Iris pigment epithelial cell (primary cell): ENCODE data around the gene TNFRSF6B.

Experiments used
- DNase-seq: peaks from one replicate; pipeline ENCODE4 v3.0.0-alpha.2; 2011; ENCODE audit warnings: low read depth

TNFRSF6B gene

DNA sequence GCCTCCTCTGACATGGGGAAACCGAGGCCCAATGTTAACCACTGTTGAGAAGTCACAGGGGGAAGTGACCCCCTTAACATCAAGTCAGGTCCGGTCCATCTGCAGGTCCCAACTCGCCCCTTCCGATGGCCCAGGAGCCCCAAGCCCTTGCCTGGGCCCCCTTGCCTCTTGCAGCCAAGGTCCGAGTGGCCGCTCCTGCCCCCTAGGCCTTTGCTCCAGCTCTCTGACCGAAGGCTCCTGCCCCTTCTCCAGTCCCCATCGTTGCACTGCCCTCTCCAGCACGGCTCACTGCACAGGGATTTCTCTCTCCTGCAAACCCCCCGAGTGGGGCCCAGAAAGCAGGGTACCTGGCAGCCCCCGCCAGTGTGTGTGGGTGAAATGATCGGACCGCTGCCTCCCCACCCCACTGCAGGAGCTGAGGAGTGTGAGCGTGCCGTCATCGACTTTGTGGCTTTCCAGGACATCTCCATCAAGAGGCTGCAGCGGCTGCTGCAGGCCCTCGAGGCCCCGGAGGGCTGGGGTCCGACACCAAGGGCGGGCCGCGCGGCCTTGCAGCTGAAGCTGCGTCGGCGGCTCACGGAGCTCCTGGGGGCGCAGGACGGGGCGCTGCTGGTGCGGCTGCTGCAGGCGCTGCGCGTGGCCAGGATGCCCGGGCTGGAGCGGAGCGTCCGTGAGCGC lies 1.6 kb downstream of the TNFRSF6B start:
- DNase-seq, result no peak

DNA sequence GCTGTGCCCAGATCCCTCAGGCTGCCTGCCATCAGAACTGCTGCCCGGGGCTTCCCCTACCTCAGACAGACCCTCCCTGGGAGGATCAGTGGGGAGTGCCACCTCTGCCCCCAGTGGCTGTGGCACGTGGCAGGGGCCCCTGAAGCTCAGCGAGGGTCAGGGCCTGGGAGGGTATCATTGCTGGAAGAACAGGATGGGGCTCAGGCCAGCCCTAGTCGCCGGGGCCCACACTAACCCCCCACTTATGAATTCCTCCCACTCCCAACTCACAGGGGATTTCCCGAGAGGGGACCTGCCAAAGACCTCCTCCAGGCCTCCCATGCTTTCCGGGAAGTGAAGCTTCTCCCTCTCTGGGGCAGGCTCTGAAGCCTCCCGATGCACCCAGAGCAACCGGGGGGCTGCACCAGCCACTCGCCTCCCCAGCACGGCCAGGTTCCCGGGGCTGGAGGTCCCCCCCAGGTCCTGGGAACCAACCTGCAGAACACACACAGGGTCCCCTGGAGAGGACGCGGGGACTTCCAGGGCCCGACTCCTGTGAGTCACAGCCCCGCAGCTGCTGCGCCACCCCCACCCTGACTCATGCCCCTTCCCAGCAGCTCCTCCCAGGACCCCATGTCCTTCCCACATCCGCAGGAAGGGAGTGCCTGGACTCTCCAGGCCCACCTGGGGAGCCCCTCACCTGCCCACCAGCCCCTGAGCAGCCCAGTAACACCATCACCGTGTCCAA lies 2.5 kb downstream of the TNFRSF6B start:
- DNase-seq, result peak; percentile 93

DNA sequence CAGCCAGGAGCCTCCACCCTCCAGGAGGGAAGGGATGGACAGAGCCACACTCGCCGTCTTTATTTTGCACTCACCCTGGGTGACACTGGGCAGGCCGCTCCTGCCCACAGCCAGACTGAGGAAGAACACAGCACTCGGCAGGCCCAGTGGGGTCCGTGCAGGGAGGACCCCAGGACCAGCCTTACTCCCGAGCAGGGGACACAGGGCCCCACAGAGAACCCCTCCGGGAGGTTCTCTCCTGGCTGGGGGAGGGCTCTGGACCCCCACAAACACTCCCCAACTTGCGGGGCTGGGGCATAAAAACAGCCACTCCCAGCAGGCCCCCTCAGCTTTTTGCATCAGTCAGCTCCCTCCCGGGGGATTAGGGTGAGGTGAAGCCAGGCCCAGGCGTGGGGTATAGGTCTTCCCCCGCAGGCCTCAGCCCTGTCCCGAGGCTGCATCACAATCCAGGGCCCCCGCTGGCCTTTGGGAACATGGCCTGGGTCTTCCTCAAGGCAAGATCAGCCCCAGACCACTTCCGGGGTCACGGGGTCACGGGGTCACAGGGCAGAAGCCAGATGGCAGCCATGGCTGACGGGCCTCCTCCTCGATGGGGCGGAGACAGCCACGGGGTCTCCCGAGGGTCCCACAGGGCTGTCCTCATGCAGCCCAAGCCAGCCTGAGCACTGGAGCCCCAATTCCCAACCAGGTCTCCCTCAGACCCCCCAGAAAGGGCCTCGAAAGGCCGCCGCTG lies 3.2 kb downstream of the TNFRSF6B start:
- DNase-seq, result no peak

DNA sequence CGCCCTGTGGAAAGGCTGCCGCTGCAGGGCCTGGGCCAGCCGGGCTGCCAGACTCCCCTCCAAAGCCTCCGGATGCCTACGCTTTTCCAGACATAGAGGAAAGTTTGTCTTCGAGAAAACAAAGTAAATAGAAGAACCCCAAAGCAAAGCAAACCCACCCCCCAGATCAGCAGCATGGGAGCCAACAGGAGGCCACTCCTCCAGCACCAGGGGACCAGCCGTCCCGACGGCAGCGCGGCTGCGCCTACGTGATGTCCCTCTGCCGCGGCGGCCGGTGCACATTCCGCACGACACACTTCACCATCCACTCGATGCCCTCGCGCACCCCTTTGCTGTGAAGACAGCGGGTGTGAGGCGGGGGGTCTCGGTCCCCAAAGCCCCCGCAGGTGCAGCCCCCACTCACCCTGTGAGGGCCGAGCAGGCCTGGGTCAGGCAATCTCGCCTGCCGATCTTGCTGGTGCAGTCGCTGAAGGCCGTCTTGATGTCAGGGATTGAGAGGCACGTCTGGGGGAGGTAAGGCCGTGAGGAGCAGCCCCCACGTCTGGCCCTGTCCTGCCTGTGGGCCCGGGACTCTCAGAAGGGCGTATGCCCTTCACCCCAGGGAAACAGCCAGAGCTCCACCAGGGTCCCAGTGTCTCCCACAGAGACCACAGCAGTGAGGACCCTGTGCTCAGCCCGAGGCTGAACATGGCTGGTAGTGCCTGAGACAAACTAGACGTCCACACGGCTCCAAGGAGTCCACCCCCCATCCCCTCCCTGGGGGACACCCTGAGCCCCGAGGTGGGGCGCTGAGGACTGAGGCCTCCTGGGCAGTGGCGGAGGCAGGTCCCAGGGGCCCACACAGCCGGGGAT lies 4.0 kb downstream of the TNFRSF6B start:
- no peak for DNase-seq

DNA sequence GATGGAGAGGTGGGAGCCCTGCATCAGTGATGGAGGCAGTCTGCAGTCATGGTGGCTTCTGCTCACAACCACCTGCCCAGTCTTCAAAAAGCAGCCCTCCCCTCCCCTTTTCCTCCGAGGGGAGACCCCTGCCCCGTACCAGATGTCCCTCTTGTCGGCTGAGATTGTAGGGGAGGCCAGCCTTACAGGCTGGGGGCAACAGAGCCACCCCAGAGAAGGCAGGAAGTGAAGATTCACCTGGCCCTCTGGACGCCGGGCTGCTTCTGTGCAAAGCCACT lies 4.5 kb downstream of the TNFRSF6B start:
- DNase-seq, result no peak

DNA sequence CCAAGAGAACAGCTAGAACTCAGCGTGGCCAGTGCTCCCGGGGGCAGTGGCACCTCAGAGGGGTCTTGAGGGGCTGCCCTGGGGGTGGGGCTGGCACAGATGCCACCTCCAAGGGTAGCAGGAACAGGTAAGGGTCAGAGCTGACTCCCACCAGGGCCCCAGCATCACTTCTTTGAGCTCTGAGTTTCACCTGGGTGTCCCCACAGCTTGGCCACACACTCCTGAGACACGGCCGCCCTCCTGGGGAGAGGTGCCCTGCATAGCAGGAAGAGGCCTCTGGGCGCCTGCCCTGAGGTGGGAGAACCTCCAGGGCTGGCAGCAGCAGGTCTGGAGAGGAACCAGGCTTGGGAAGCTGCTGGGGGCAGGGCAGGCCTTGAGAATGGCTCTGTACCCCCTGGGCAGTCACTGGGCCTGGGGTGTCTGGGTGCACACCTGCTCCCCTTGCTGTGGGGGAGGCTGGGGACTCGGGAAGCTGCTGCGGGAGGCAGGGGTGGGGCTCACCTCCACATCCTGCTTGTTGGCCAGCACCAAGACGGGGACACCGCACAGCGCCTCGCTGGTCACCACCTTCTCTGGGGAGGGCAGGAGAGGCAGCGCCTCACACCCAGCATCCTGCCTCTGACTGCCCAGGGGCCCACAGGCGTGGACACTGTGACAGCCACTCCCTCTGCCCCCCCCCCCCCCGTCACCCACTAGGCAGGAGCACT lies 5.0 kb downstream of the TNFRSF6B start:
- no peak for DNase-seq

DNA sequence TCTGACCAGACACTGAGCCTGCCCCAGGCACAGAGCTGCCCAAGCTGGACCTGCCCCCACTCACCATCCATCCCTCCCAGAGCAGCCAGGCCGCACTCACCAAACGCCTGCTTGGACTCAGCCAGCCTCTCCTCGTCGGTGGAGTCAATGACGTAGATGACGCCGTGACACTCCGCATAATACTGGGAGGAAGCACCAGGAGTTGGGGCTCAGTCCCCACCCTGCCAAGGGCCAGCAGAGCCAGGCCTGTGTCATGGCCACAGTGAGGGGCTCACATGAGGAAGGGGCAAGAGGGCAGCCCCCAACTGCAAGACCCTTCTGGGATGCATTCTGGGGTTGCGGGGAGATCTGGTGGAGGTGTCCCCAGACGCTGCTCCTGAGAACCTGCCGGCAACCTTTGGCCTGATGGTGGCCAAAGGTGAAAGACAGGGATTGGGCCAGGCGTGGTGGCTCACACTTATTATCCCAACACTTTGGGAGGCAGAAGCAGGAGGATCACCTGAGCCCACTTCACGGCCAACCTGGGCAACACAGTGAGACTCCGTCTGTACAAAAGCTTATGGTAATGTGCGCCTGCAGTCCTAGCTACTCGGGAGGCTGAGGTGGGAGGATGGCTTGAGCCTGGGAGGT lies 5.7 kb downstream of the TNFRSF6B start:
- no peak for DNase-seq

DNA sequence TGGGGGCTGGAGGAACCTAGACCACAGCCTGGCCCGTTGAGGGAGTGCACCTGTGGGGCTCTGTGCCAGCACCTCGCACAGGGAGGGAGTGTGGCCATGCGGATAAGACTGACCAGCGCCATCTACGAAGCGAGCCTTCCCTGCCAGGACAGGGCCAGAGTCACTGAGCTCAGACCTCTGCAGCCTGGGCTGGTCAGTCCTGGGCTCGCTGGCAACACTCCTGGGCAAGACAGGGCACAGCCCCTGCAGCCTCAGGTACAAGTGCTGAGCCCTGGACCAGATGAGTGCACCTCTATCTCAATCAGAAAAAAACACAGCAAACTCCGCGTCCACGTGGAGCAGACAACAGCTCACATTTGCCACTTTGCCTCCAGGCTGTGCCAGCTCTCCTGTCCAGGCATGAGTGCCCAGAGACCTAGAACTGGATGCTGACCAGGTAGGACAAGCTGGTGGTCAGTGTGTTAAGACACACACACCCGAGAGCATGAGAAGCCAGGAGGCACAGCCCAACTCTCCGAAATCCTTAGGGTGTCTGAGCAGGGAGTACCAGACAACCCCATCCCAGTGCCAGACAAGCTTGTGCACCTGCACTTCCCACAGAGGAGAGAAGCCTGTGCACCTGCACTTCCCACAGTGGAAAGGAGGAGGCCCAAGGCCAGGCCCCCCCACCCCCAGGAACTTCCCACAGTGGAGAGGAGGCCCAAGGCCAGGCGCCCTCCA lies 6.5 kb downstream of the TNFRSF6B start:
- DNase-seq, result no peak

- no peak for DNase-seq
Observed at GRCh38 chr20:63703471-63703975, 7.1 kb downstream of the TNFRSF6B start.

DNA sequence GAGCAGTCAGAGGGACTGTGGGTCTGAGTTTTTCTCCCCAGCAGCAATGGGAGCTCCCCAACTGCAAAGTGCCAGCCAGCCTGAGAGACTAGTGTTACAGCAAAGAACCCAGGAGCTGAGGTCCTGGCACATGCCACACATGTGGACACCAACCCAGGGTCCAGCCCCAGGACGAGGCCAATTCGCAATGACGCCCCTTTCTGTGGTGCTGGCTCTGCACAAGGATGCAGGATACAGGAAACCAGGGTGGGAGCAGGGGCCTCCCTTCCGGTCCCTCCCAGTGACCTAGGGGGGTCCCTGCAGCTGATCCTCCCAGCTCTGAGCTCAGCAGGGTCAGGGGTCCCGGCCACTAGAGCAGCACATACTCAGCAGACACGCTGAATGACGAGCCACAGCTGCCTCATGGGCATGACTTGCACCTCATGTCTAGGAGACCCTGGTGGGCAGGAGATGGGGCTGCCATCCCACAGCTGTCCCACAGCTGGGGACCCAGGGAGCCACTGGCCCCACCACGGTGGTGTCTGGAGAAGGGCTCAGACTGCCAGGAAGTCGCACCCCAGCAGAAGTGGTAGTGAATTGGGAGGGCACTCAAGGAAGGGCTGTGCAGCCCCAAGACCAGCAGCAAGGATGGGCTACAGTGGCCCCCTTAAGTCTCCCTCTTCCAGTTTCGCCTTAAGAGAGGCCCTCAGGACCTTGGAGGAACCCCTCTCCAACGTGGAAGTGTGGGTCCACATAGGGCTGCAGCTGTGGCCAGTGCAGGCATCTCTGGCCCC lies 7.7 kb downstream of the TNFRSF6B start:
- DNase-seq, result no peak

GRCh38 chr20:63704749-63705117 lies 8.3 kb downstream of the TNFRSF6B start:
- DNase-seq, result no peak

DNA sequence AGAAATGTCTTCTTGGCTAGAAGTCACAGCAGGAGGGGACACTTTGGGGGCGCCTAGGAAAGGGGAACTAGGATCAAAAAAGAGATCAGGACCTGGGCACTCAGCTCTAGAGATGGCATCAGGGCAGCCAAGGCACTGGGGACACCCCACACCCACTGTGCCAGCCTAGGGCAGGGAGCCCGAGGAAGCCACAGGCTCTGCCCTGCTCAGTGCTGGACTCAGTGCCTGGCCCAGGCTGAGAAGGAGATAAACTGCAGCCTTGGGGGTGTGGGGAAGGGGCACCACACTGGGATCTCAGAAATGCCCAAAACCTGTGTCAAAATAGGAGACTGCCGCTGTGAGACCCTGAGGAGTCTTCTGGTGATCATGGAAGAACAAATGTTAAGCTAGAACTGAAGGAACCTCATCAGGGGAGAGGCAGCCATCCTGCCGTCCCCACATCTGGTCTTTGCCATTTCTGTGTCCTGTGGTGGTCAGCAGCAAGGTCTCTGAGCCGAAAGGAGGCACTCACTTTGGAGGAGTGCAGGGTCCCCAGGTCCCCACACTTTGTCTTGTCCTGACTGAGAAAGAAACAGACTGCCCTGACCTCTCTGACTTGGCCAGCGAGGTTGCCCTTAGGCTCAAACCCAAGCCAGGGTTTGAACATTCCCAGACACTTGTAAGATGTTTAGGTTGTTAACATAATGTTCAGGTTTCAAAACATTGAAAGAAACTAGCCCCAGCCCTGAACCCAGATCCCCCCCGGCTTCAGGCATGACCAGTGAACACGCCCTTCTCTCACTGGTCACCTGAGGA lies 9.0 kb downstream of the TNFRSF6B start:
- DNase-seq, result no peak

DNA sequence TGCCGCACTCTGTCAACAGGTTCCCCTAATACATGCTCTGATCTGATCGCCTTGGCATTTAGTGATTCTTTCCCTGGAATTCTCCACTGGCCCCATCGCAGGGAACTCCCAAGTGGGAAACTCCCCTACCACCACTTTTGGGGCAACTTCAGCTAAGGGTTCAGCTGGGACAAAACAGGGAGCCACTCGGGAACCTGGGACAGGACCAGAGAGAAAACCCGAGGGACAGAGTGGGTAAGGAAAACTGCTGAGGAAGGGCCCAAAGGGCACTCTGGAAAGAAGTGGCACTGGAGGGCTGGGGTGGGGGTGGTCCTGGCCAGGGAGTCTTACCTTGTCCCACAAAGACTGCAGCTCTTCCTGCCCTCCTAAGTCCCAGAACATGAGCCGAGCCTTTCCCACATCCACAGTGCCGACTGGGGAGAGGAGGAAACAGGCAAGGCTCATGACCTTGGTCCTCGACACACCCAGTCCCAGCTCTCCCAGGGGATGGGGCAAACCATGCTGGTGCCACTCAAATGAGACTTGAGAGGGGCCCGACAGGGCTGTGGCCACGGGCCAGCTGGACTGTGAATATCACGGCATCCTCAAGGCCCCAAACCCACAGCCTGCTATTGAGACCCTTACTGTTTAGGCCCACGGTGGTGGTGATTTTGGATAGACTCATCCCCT lies 9.7 kb downstream of the TNFRSF6B start:
- no peak for DNase-seq

DNA sequence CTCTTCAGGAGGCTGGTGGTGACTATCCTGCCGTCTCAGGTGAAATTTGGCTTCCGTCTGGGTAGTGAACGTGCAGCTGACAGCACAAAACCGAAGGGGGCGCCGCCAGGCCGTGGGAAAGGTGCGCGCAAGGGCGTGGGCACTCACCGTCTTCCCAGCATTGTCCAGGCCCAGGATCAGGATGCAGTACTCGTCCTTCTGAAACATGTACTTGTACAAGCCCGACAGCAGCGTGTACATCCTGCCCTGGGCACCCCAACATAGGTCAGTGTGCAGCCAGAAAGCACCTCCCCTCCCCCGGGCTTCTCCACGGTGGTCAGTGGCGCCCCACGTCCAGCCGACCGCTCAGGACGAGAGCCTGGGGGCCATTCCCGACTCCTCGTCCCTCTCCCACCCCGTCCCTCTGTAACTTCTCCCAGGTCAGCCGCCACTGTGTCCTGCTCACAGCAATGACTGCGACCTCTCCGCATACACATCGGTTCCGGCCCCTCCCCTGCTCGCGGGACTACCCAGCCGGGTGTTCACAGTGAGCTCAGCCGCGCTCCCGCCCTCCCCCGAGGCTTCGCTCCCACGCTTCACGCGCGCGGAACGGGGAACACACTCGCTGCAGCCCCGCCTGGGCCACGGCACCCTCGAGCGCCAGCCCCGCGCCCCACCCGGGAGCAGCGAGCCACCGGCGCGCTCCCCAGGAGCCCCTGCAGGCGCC lies 10.6 kb downstream of the TNFRSF6B start:
- DNase-seq, result peak; percentile 64

GRCh38 chr20:63707558-63708300 lies 11.3 kb downstream of the TNFRSF6B start, which contains the start of the genes ARFRP1 and ZGPAT:
TSS of gene ARFRP1 (minus strand) at chr20:63707976. CDS start at chr20:63707091, 885 bp downstream.
TSS of gene ZGPAT (plus strand) at chr20:63708039. CDS start at chr20:63708581, 542 bp downstream.
- peak; percentile 87 for DNase-seq

- DNase-seq, result peak; percentile 32
Observed at GRCh38 chr20:63708301-63709148, 12.1 kb downstream of the TNFRSF6B start.
